DOHH2 (cell line): ENCODE data around the gene SLC44A3.

Experiments used
- H3F3A ChIP-seq: fragments of 200-600 bp; sonication (generic), shearing (Covaris generic); 2 replicates; pipeline ENCODE4 v1.6.0; 2016; ENCODE audit warnings: antibody characterized with exemption, mild to moderate bottlenecking; ENCODE audit not compliant: control insufficient read depth, insufficient read depth
- H3K27ac ChIP-seq: fragments of 200-600 bp; sonication (generic); 2 replicates; pipeline ENCODE4 v1.5.1; 2014; ENCODE audit warnings: low read depth, mild to moderate bottlenecking, low read length, moderate library complexity
- H3K27me3 ChIP-seq: fragments of 200-600 bp; sonication (generic); 2 replicates; pipeline ENCODE4 v1.6.1; 2014; ENCODE audit warnings: mild to moderate bottlenecking, low read length, mixed read lengths; ENCODE audit not compliant: control insufficient read depth
- H3K36me3 ChIP-seq: fragments of 200-600 bp; sonication (generic); 2 replicates; pipeline ENCODE4 v1.6.1; 2014; ENCODE audit warnings: mild to moderate bottlenecking, low read length, moderate library complexity, mixed read lengths; ENCODE audit not compliant: control insufficient read depth
- H3K4me1 ChIP-seq: fragments of 200-600 bp; sonication (generic); 2 replicates; pipeline ENCODE4 v1.6.1; 2014; ENCODE audit warnings: mild to moderate bottlenecking, low read length, mixed read lengths; ENCODE audit not compliant: control insufficient read depth
- H3K4me2 ChIP-seq: fragments of 200-600 bp; sonication (generic); 2 replicates; pipeline ENCODE4 v1.6.0; 2014; ENCODE audit warnings: mild to moderate bottlenecking, low read length, moderate library complexity
- H3K4me3 ChIP-seq: fragments of 200-600 bp; sonication (generic); 2 replicates; pipeline ENCODE4 v1.5.1; 2014; ENCODE audit warnings: mild to moderate bottlenecking, low read length, mixed read lengths
- H3K79me2 ChIP-seq: fragments of 200-600 bp; sonication (generic); 2 replicates; pipeline ENCODE4 v1.6.1; 2014; ENCODE audit warnings: mild to moderate bottlenecking, low read length, mixed read lengths; ENCODE audit not compliant: control insufficient read depth
- H3K9me2 ChIP-seq: fragments of 200-600 bp; sonication (generic); replicated peaks from 2 replicates; pipeline ENCODE4 v1.6.1; 2014; ENCODE audit warnings: mild to moderate bottlenecking, low read length, mixed read lengths; ENCODE audit not compliant: control insufficient read depth
- H3K9me3 ChIP-seq: fragments of 200-600 bp; sonication (generic); 2 replicates; pipeline ENCODE4 v1.6.1; 2014; ENCODE audit warnings: antibody characterized with exemption, low read length, mixed read lengths; ENCODE audit not compliant: control insufficient read depth, insufficient read depth
- H4K20me1 ChIP-seq: fragments of 200-600 bp; sonication (generic); 2 replicates; pipeline ENCODE4 v1.6.0; 2014; ENCODE audit warnings: low read depth, mild to moderate bottlenecking, antibody characterized with exemption, low read length, moderate library complexity; ENCODE audit not compliant: control insufficient read depth, insufficient read depth
- EZH2phosphoT487 ChIP-seq: fragments of 200-600 bp; sonication (generic); IDR thresholded peaks from 2 replicates; pipeline ENCODE4 v1.6.1; 2017; ENCODE audit warnings: borderline replicate concordance, mild to moderate bottlenecking, antibody characterized with exemption, low read length, moderate library complexity, mixed read lengths
- TF ChIP-seq, protein P1 (sequence below): fragments of 200-600 bp; sonication (generic); IDR thresholded peaks from one replicate; pipeline ENCODE4 v1.5.1; 2014; ENCODE audit warnings: antibody characterized with exemption, mild to moderate bottlenecking, low read depth, low read length; ENCODE audit not compliant: poor library complexity, severe bottlenecking

SLC44A3 gene

GRCh38 chr1:94872771-94873495, 52.8 kb downstream of the SLC44A3 start:
- no peaks in the 10 kb centered on the region for H3F3A ChIP-seq
- H4K20me1 ChIP-seq: no peaks in the 10 kb centered on the region
- H3K4me1 ChIP-seq: no peaks in the 10 kb centered on the region
- no peaks in the 10 kb centered on the region for H3K9me2 ChIP-seq
- H3K27me3 ChIP-seq: peaks cover 2% of the 10 kb centered on the region; the same call in 1 of the 2 replicates
- no peaks in the 10 kb centered on the region for H3K79me2 ChIP-seq
- no peak overlapping the region for H3K27ac ChIP-seq
- TF ChIP-seq, protein P1, sequence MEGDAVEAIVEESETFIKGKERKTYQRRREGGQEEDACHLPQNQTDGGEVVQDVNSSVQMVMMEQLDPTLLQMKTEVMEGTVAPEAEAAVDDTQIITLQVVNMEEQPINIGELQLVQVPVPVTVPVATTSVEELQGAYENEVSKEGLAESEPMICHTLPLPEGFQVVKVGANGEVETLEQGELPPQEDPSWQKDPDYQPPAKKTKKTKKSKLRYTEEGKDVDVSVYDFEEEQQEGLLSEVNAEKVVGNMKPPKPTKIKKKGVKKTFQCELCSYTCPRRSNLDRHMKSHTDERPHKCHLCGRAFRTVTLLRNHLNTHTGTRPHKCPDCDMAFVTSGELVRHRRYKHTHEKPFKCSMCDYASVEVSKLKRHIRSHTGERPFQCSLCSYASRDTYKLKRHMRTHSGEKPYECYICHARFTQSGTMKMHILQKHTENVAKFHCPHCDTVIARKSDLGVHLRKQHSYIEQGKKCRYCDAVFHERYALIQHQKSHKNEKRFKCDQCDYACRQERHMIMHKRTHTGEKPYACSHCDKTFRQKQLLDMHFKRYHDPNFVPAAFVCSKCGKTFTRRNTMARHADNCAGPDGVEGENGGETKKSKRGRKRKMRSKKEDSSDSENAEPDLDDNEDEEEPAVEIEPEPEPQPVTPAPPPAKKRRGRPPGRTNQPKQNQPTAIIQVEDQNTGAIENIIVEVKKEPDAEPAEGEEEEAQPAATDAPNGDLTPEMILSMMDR: no peak
- no peak for TF ChIP-seq EZH2phosphoT487
- H3K4me3 ChIP-seq: no peak overlapping the region
- no peak overlapping the region for H3K4me2 ChIP-seq
- no peaks in the 10 kb centered on the region for H3K36me3 ChIP-seq
- H3K9me3 ChIP-seq: no peaks in the 10 kb centered on the region

GRCh38 chr1:94873520-94874351, 53.6 kb downstream of the SLC44A3 start:
- no peak for TF ChIP-seq EZH2phosphoT487
- TF ChIP-seq, protein P1: no peak
- peaks cover 2% of the 10 kb centered on the region; the same call in 1 of the 2 replicates for H3K27me3 ChIP-seq
- no peaks in the 10 kb centered on the region for H3F3A ChIP-seq
- no peaks in the 10 kb centered on the region for H3K4me1 ChIP-seq
- H3K27ac ChIP-seq: no peak overlapping the region
- H4K20me1 ChIP-seq: no peaks in the 10 kb centered on the region
- H3K36me3 ChIP-seq: no peaks in the 10 kb centered on the region
- no peaks in the 10 kb centered on the region for H3K9me3 ChIP-seq
- H3K79me2 ChIP-seq: no peaks in the 10 kb centered on the region
- H3K4me3 ChIP-seq: no peak overlapping the region
- no peaks in the 10 kb centered on the region for H3K9me2 ChIP-seq
- H3K4me2 ChIP-seq: no peak overlapping the region

GRCh38 chr1:94874423-94874822, 54.3 kb downstream of the SLC44A3 start:
- Histone ChIP-seq H3K27me3 (peaks cover 2% of the 10 kb centered on the region; the same call in 1 of the 2 replicates), H3F3A (no peaks in the 10 kb centered on the region), H4K20me1 (no peaks in the 10 kb centered on the region), H3K9me2 (no peaks in the 10 kb centered on the region), H3K79me2 (no peaks in the 10 kb centered on the region), H3K4me3 (no peak overlapping the region), H3K36me3 (no peaks in the 10 kb centered on the region), H3K4me1 (no peaks in the 10 kb centered on the region), H3K27ac (no peak overlapping the region), H3K9me3 (no peaks in the 10 kb centered on the region), H3K4me2 (no peak overlapping the region)
- no peak for TF ChIP-seq EZH2phosphoT487
- TF ChIP-seq, protein P1: no peak
